ENCODE data around the gene GLCCI1.
A peak's percentile ranks its signal among the peaks of the same experiment; 100 is the strongest.
"Not testable (repeated sequence)": the region's sequence is repeated elsewhere in the genome, so short reads cannot be mapped to it uniquely, and the experiment has no call there.

Gene GLCCI1

GRCh38 chr7:7992506-7992905, 23.9 kb downstream of the GLCCI1 start:
- no peak for DNase-seq

- not testable (repeated sequence) for DNase-seq
These were observed 26.8 kb downstream of the GLCCI1 start for GRCh38 chr7:7995348-7995747.

DNA sequence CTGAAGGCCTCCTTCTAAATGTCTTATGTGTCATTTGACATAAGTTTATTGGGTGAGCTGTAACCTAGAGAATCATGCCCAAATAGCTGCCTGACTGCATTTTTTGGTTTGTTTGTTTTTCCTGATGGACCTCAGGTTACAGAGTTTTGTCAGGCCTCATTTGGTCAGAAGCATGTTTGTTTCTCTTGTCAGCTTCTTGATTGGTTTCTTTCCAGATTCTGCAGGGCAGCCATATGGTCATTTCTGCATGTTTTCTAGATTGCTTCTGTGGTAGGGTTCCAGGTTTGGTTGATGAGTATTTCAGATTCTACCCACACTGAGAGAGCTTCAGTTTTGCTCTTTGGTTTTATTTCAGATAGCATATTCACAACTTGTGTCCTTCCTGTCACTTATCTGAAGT, 28.0 kb downstream of the GLCCI1 start:
- DNase-seq: no peak

DNA sequence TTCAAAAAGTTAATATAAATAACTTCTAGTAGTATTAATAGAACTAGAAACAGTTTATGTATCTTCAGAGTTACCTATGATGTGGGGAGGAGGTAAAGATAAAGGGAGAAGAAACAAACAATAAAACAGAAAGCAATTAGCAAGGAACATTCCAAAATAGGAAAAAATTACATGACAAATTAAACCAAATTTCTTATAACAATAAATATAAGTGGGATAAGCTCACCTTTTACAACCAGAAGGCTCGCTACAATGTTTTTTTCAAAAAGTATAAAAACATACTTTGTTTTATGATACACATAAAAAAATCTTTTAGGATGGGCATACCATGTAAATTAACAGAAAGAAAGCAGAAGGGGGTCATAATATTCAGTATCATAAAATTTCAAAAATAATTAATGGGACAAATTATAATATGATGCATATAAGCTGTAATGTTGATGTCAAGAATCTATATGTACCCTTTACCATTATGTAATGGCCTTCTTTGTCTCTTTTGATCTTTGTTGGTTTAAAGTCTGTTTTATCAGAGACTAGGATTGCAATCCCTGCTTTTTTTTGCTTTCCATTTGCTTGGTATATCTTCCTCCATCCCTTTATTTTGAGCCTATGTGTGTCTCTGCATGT, 31.8 kb downstream of the GLCCI1 start:
- DNase-seq: no peak

- DNase-seq: no peak
These were observed 34.5 kb downstream of the GLCCI1 start for GRCh38 chr7:8003077-8003476.

DNA sequence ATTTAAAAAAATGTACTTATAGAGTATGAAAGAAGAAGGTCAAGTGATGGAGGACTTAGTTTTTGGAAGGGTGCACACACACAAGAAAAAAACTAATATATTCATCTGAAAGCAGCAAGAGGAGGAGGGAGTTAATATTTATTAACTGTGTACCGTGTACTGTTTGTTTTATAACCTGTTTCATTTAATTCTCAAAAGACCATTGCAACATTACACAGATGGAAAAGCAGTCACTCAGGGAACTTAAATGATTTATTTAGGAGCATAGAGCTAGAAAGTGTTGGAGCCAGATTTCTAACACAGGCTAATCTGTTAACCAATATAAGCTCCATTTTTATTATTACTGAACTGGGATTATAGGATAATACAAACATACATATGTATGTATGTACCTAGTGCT, 36.7 kb downstream of the GLCCI1 start:
- DNase-seq: no peak

DNA sequence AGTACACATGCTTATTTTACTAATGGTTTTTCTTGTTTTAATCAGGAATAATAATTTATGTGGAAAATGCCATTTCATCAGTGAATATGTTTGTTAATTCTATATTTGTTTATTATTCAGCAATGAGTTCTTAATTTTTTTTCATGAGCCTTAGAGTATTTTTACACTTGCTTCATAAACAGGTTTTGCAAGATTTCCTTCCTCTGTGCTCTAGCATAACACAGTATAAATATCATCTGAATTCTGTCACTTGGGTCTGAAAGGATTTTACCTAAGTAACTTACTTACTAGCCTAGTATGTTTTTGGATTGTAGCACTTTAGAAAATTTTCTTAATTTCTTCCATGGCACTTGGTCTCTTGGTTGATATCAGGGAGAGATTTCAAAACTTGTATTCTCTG, 45.8 kb downstream of the GLCCI1 start:
- DNase-seq: no peak

DNA sequence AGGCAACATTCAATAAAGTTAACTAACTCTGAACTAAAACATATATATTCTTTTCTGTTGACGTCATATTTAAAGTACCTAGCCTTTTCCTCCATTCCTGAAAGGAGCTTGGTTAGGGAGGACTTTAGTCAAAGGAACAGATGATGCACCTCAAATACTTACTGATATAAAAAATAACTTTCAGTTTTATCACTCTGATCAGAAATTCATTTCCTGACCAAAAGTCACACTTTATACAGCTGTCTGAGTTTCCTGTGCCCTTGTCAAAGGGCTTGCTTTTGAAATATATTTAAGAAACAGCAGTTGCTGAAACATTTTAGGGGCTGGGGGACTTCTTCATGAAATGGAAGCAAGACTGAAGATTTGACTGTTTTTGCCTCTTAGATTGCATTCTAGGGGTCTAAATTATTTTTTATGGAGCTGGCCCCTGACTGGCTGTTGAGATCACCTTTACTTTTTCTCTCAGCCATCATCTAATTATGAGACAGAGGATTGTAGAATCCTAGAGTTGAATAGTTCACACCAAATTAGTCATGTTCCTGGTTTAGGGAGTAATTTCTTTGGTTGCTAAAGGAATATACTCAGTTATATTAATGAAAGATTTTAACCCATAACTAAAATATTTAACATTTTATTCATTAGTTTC, 46.6 kb downstream of the GLCCI1 start:
- DNase-seq: no peak

DNA sequence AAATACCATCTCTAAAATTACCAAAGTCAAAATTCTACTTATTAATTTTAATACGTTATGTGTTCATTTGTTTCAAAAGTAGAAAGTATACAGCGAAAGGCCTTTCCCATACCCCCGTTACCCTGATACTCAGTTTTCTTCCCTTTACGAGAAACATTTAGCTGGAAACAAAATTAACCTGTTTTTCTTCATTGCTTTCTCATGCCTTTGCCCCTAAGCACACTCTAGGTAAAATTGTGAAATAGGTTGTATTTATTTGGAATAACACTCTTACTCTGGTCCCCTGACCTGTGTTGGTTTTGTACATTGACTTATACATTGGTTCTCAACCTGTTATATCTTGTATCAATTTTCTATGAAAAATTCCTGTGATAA, 47.1 kb downstream of the GLCCI1 start:
- no peak for DNase-seq

- no peak for DNase-seq
These were observed 48.8 kb downstream of the GLCCI1 start for GRCh38 chr7:8017423-8017822.

DNA sequence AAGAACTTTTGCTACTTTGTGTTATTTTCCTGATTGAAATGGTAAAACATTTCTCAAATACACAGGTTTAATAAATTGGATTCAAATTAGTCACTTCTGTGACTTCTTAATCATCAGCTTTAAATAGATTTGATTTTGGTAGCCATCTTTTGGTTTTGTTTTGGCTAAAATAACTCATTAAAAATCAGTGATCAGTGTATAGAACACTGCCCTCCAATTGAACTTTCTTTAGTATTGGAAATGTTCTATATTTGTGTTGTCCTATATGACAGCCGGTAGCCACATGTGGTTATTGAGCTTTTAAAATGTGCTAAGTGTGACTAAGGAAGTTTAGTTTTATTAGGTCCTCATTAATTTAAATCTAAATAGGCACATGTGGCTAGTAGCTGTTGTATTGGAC, 50.4 kb downstream of the GLCCI1 start:
- DNase-seq: no peak

DNA sequence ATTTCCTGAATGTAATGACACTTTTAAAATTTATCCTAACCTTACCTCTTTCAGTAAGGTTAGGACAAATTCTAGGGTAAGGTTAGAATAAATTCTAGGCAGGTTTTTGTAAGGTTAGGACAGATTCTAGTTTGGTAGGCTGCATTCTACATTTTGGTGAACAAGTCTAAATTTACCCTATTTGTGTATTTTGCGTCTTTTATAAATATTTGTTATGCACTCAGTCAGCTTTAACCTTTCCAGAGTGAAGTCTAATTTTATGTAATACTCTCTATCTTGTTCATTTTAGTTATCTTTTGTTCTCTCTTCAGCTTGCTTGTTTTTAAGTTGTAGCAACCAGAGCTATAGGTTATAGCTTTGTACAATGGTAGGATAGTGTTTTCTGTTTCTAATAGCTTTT, 54.0 kb downstream of the GLCCI1 start:
- no peak for DNase-seq

- DNase-seq: no peak
These were observed 66.6 kb downstream of the GLCCI1 start for GRCh38 chr7:8035192-8035591.

DNA sequence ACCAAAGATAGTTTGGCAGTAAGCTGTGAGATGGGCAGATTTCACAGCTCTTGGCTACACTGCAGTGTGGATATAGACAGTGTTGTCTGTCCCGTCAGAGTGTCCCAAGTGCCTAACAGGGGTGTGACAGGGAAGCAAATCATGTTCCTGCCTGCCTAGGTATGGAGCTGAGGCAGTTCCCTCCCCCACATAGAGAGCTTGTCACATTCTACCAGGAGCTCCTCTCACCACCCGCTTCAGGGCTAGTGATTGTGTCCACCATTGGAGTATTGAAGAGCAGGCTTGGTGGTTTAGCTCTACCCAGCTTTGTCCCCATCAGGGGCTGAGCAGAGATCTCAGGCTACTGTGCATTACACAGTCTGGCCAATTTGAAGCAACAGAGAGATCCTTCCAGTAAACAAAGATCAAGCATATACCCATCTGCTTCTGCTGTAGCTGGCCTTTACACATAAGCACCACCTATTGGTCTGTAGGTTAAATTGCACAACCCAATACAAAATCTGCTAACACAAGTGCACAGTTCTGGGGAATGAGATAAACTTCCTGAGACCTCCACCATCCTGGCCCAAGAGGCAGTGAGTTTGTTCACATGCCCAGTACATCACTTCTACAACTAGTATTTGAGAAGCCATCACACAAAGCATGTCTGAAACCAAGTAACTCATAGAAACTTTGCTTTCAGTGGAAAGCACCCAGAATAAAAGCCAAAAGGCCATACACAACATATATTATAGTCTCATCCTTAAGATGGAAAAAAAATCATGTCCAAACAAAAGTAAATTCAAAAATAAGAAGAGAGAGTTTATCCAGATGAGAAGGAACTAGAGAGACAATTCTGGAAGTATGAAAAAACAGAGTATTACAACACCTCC, 67.3 kb downstream of the GLCCI1 start:
- DNase-seq: peak; percentile 2

DNA sequence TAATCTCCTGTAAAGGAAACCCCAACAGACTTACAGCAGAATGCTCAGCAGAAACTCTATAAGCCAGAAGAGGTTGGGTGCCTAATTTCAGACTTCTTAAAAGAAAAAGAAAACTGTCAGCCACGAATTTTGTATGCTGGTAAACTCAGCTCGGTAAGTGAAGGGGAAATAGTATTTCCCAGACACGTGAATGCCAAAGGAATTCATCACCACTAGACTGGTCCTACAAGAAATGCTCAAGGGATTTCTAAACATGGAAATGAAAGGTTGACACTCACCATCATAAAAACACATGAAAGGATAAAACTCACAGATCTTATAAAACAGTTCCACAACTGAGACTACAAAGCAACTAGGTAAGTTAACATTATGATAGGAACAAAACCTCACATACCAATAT, 68.6 kb downstream of the GLCCI1 start:
- no peak for DNase-seq

DNA sequence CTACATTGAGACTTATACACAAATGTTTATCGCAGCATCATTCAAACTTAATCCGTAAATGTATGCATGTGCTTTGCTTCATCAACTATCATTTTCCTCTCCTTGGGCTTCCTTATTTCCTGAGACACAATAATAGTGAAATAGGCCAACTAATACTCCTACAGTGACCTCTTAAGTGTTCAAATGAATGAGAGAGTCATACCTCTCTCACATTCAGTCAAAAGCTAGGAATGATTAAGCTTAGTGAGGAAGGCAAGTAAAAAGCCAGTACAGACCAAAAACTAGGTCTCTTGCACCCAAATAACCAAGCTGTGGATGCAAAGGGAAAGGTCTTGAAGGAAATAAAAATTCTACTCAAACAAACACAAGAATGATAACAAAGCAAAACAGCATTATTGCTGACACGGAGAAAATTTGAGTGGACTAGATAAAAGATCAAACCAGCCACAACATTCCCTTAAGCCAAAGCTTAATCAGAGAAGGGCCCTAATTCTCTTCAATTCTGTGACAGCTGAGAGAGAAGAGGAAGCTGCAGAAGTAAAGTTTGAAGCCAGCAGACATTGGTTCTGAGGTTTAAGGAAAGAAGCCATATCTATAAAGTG, 72.3 kb downstream of the GLCCI1 start:
- no peak for DNase-seq

DNA sequence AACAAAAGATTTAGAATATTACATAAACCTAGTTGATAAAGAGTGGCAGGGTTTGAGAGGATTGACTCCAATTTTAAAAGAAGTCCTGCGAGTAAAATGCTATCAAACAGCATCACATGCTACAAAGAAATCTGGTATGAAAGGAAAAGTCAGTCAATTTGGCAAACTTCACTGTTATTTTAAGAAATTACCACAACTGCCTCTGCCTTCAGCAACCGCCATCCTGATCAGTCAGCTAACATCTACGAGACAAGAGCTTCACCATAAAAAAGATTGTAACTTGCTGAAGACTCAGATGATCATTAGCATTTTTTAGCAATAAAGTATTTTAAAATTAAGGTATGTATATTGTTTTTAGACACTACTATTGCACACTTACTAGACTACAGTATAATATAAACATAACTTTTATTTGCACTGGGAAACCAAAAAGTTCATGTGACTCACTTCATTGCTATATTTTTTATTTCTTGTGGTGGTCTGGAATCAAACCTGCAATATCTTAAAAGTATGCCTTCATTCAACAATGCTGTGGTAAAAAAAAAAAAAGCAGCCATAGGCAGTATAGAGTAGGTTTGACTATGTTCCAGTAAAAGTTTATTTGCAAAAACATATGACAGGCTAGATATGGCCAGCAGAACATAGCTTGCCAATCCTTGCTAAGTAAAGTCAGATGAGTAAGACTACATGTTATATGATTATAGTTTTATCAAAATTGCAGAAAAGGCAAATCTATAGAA, 74.4 kb downstream of the GLCCI1 start:
- DNase-seq: no peak

DNA sequence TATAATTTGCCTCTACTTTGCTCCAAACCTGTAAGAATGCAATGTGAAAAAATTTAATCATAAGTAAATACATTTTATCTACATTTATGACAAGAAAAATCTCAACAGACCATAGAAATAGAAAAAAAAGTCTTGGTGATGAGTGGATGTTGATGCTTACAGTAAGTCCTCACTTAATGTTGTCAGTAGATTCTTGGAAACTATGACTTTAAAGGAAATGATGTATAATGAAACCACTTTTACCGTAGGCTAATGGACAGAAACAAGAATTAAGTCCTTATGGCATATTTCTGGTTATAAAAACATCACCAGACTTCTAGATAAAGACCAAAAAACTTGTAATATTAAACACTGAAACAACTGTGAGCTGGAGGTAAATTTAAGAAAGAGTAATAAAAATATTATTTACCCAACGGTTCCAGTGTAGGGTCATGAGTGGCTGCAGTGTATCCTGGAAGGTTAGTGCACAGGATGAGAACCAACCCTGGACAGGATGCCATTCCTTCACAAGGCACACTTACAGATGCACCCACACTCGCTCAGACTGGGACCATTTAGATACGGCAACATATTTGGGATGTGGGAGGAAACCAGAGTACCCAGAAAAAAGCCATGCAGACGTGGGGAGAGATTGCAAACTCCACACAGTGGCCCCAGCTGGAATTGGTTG, 76.3 kb downstream of the GLCCI1 start:
- DNase-seq: no peak

GRCh38 chr7:8048067-8048466, 79.5 kb downstream of the GLCCI1 start:
- not testable (repeated sequence) for DNase-seq

- DNase-seq: no peak
These were observed 82.8 kb downstream of the GLCCI1 start for GRCh38 chr7:8051373-8051772.

GRCh38 chr7:8051998-8052397, 83.4 kb downstream of the GLCCI1 start:
- DNase-seq: no peak

DNA sequence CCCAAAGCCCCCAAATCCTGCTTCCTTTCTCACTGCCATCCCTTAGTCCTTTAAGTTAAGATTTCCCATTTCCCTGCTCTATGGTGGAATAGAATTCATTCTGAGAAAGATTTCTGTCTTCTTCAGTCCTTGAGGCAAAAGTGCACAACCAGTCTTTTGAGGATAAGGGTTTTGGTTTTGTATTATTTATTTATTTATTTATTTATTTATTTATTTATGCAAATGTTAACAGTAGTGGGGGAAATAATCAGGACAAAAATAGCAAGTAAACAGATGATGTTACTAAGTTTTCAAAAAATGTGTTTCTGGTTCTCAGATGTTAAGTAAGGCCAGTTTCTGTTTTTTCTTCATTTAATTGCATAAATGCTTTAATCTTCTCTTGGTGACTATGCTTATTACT, 84.2 kb downstream of the GLCCI1 start:
- DNase-seq: no peak
